ENCODE results near the gene DIP2B. TPM values are rescaled to one million over a fixed set of nuclear protein-coding genes. Genes with fewer than 3 reads are reported as not detected.

The DIP2B gene
- total RNA-seq, 1 experiment from 2014 or later, result 20.0 TPM

DNA sequence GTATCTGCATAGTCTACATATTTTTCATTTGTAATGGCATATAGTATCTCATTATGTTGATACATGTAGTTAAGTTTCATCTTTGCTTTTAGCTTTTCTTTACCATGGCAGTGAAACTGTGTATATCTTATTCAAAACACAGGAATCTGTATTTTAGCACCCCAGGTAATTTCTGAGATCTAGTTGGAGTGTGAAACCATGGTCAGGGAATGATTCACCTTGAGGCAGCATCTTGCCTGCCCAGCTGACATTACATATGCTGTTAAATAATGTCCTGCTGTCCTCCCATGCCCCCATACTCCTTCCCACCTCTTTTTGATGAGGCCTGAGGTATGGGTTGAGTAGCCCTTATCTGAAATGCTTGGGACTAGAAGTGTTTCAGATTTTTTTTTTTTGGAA is 133.7 kb downstream of the DIP2B start:
- Histone ChIP-seq H2BK20ac (ENCODE audit: low read depth, low read length, poor library complexity, severe bottlenecking) (no peak overlapping the region), H3K9me3 (ENCODE audit: control insufficient read depth, low read depth, low read length) (no peaks in the 10 kb centered on the region), H2AFZ (ENCODE audit: low read length) (no peak overlapping the region), H3K56ac (ENCODE audit: insufficient read length, low read depth, low read length) (no peak overlapping the region), H3T11ph (ENCODE audit: low read length) (no peak overlapping the region), H2AK5ac (ENCODE audit: insufficient read length, low read length) (no peak overlapping the region), H4K20me1 (ENCODE audit: control insufficient read depth, insufficient read depth, insufficient read length) (no peaks in the 10 kb centered on the region), H2BK5ac (ENCODE audit: insufficient read length, low read length) (no peak overlapping the region), H3K4me1 (ENCODE audit: insufficient read depth, low read length) (no peaks in the 10 kb centered on the region; the same call in 1 of the 2 replicates), H2BK12ac (ENCODE audit: insufficient read length, low read depth, low read length) (no peak overlapping the region), H3K4me2 (ENCODE audit: insufficient read depth, insufficient read length, low read length) (no peak overlapping the region), H3K18ac (ENCODE audit: insufficient read length, low read depth, low read length) (no peak overlapping the region), H4K8ac (replicated peaks; ENCODE audit: insufficient read length, low read depth, low read length) (no peak overlapping the region), H3K23ac (ENCODE audit: insufficient read length, low read depth, low read length) (no peak overlapping the region), H3K79me1 (ENCODE audit: insufficient read depth, low read depth, low read length, poor library complexity, severe bottlenecking) (no peaks in the 10 kb centered on the region), H2BK120ac (ENCODE audit: low read depth, low read length, poor library complexity, severe bottlenecking) (no peak overlapping the region), H3K9ac (ENCODE audit: extremely low read depth, insufficient read length, low read length) (no peak overlapping the region), H2BK15ac (ENCODE audit: low read depth, low read length) (no peak overlapping the region), H3K27ac (ENCODE audit: insufficient read length, low read depth, low read length) (no peak overlapping the region), H3K79me2 (ENCODE audit: insufficient read depth, low read length) (no peaks in the 10 kb centered on the region), H4K91ac (ENCODE audit: insufficient read length, low read depth, low read length) (no peak overlapping the region), H4K5ac (ENCODE audit: insufficient read length, low read depth, low read length) (no peak overlapping the region), H3K14ac (ENCODE audit: insufficient read depth, low read length) (no peak overlapping the region), H3K23me2 (ENCODE audit: insufficient read length, low read depth, low read length, poor library complexity, severe bottlenecking) (no peaks in the 10 kb centered on the region), H3K4ac (ENCODE audit: low read depth, low read length) (no peak overlapping the region), H3K27me3 (ENCODE audit: insufficient read depth, low read length) (no peaks in the 10 kb centered on the region)
- Mint-ChIP-seq H3K4me1 (peaks cover 6 to 7% of the 10 kb centered on the region in 2 experiments; a peak in 3 of 4 replicates), H3K27me3 (ENCODE audit: low read depth) (no peaks in the 10 kb centered on the region), H3K27ac (no peak overlapping the region), H3K9me3 (no peaks in the 10 kb centered on the region; a peak in 1 of 5 replicates), H3K36me3 (ENCODE audit: insufficient read depth in 1 of 3, low read depth in 3 of 3) (peaks cover 0 to 6% (median 5%) of the 10 kb centered on the region in 3 experiments; a peak in 4 of 7 replicates), H3K4me3 (no peak overlapping the region)
- DNase-seq, result no peak
- TF ChIP-seq, protein P1, sequence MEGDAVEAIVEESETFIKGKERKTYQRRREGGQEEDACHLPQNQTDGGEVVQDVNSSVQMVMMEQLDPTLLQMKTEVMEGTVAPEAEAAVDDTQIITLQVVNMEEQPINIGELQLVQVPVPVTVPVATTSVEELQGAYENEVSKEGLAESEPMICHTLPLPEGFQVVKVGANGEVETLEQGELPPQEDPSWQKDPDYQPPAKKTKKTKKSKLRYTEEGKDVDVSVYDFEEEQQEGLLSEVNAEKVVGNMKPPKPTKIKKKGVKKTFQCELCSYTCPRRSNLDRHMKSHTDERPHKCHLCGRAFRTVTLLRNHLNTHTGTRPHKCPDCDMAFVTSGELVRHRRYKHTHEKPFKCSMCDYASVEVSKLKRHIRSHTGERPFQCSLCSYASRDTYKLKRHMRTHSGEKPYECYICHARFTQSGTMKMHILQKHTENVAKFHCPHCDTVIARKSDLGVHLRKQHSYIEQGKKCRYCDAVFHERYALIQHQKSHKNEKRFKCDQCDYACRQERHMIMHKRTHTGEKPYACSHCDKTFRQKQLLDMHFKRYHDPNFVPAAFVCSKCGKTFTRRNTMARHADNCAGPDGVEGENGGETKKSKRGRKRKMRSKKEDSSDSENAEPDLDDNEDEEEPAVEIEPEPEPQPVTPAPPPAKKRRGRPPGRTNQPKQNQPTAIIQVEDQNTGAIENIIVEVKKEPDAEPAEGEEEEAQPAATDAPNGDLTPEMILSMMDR (conservative IDR thresholded peaks at IDR 0.05), result no peak

Measured in H9 (cell line).